ENCODE results near the gene FIBP.
"Not testable (repeated sequence)": the region's sequence is repeated elsewhere in the genome, so short reads cannot be mapped to it uniquely, and the experiment has no call there.

FIBP gene

GRCh38 chr11:65857853-65858680 lies 30.2 kb downstream of the FIBP start, which contains the start of gene CFL1:
Gene CFL1 (minus strand): TSS chr11:65858180. CDS start chr11:65858099, 81 bp downstream.
- DNase-seq, result peak; percentile 99

- peak; percentile 70 for DNase-seq
Observed at GRCh38 chr11:65857500-65857852, 30.8 kb downstream of the FIBP start.

GRCh38 chr11:65856689-65857499 lies 31.4 kb downstream of the FIBP start:
- peak; percentile 83 for DNase-seq

- no peak for DNase-seq
Observed at GRCh38 chr11:65855927-65856363, 32.3 kb downstream of the FIBP start.

- DNase-seq, result no peak
Observed at GRCh38 chr11:65854852-65855837, 33.1 kb downstream of the FIBP start.

- no peak for DNase-seq
Observed at GRCh38 chr11:65854161-65854592, 34.1 kb downstream of the FIBP start.

- DNase-seq, result no peak
Observed at GRCh38 chr11:65853246-65853979, 34.9 kb downstream of the FIBP start.

GRCh38 chr11:65852508-65853245 lies 35.6 kb downstream of the FIBP start:
- no peak for DNase-seq

- no peak for DNase-seq
Observed at GRCh38 chr11:65851811-65852507, 36.3 kb downstream of the FIBP start.

- no peak for DNase-seq
Observed at GRCh38 chr11:65851083-65851579, 37.1 kb downstream of the FIBP start.

- no peak for DNase-seq
Observed at GRCh38 chr11:65850217-65851082, 37.8 kb downstream of the FIBP start.

GRCh38 chr11:65849771-65850216 lies 38.5 kb downstream of the FIBP start:
- DNase-seq, result no peak

- no peak for DNase-seq
Observed at GRCh38 chr11:65849366-65849765, 38.9 kb downstream of the FIBP start.

GRCh38 chr11:65848693-65849092 lies 39.6 kb downstream of the FIBP start:
- DNase-seq, result not testable (repeated sequence)

- DNase-seq, result no peak
Observed at GRCh38 chr11:65847746-65848145, 40.5 kb downstream of the FIBP start.

- no peak for DNase-seq
Observed at GRCh38 chr11:65844231-65844872, 43.9 kb downstream of the FIBP start.

- DNase-seq, result no peak
Observed at GRCh38 chr11:65843811-65844210, 44.5 kb downstream of the FIBP start.

- no peak for DNase-seq
Observed at GRCh38 chr11:65842144-65842543, 46.1 kb downstream of the FIBP start.

- DNase-seq, result no peak
Observed at GRCh38 chr11:65834202-65834601, 54.1 kb downstream of the FIBP start.

Measured in left hindlimb (tissue), 1 donor.